HG03457 (cell line): ENCODE data around the gene C10orf105.

ENCODE experiments used
- ATAC-seq: cut with Tn5 transposase; IDR thresholded peaks from one replicate; pipeline ENCODE4 v1.9.1; 2021; ENCODE audit warnings: moderate number of reproducible peaks; ENCODE audit not compliant: unreplicated experiment

C10orf105 gene

GRCh38 chr10:71703577-71703976, 16.0 kb downstream of the C10orf105 start:
- no peak for ATAC-seq

GRCh38 chr10:71701496-71702132, 18.0 kb downstream of the C10orf105 start:
- ATAC-seq: no peak

GRCh38 chr10:71700731-71701368, 18.7 kb downstream of the C10orf105 start:
- no peak for ATAC-seq

GRCh38 chr10:71698737-71699136, 20.8 kb downstream of the C10orf105 start:
- no peak for ATAC-seq

GRCh38 chr10:71697938-71698709, 21.5 kb downstream of the C10orf105 start:
- no peak for ATAC-seq

- no peak for ATAC-seq
Measured at GRCh38 chr10:71696628-71697326, 22.8 kb downstream of the C10orf105 start.

GRCh38 chr10:71695502-71696476, 23.8 kb downstream of the C10orf105 start:
- no peak for ATAC-seq

- peak; percentile 69 for ATAC-seq
Measured at GRCh38 chr10:71694567-71694968, 25.0 kb downstream of the C10orf105 start.

- ATAC-seq: peak; percentile 11
Measured at GRCh38 chr10:71694039-71694501, 25.5 kb downstream of the C10orf105 start.

GRCh38 chr10:71693377-71693776, 26.2 kb downstream of the C10orf105 start:
- ATAC-seq: no peak

GRCh38 chr10:71692598-71693306, 26.8 kb downstream of the C10orf105 start:
- ATAC-seq: no peak

- no peak for ATAC-seq
Measured at GRCh38 chr10:71691405-71691804, 28.2 kb downstream of the C10orf105 start.

- no peak for ATAC-seq
Measured at GRCh38 chr10:71690094-71690720, 29.4 kb downstream of the C10orf105 start.

- no peak for ATAC-seq
Measured at GRCh38 chr10:71688256-71688655, 31.3 kb downstream of the C10orf105 start.

GRCh38 chr10:71687480-71687879, 32.1 kb downstream of the C10orf105 start:
- ATAC-seq: no peak

- no peak for ATAC-seq
Measured at GRCh38 chr10:71687077-71687476, 32.5 kb downstream of the C10orf105 start.

GRCh38 chr10:71685554-71686232, 33.9 kb downstream of the C10orf105 start:
- no peak for ATAC-seq
